ENCODE measurements around the gene EVA1A.

Gene EVA1A

GRCh38 chr2:75515584-75516368 is 45.0 kb downstream of the EVA1A start (continued):
- TF ChIP-seq ZNF513 (tag by site-specific recombination; IDR thresholded peaks at IDR 0.05): no peak
- no peak for TF ChIP-seq PRDM2 (tag by site-specific recombination; IDR thresholded peaks at IDR 0.05; ENCODE audit: borderline replicate concordance)
- no peak for TF ChIP-seq ZBTB6 (tag by site-specific recombination; IDR thresholded peaks at IDR 0.05)
- TF ChIP-seq ZNF48 (tag by site-specific recombination; IDR thresholded peaks at IDR 0.05): no peak

GRCh38 chr2:75513616-75514170 is 47.0 kb downstream of the EVA1A start:
- CTCF ChIA-PET: interaction anchor here (0.7 kb wide), 1 partner anchor 123 kb away, joined by 3 read pairs; no protein-coding TSS in a partner anchor
- POLR2A ChIA-PET: no interaction called here
- Histone ChIP-seq H3K9me3 (ENCODE audit: control insufficient read depth, insufficient read depth, low read depth, low read length) (no peaks in the 10 kb centered on the region), H3K4me3 (ENCODE audit: low read depth, low read length) (no peak overlapping the region), H3K4me1 (ENCODE audit: control insufficient read depth, insufficient read depth, low read length) (no peaks in the 10 kb centered on the region), H3K36me3 (ENCODE audit: control insufficient read depth in 2 of 2, insufficient read depth in 1 of 2, low read length in 2 of 2) (no peaks in the 10 kb centered on the region), H3K27ac (ENCODE audit: extremely low read depth, low read depth, low read length) (no peak overlapping the region)
- TF ChIP-seq ZNF510 (tag by site-specific recombination; IDR thresholded peaks at IDR 0.05; ENCODE audit: insufficient replicate concordance) (no peak), SCRT2 (tag by site-specific recombination; IDR thresholded peaks at IDR 0.05) (no peak), ZNF747 (tag by site-specific recombination; IDR thresholded peaks at IDR 0.05) (no peak), ZNF571 (tag by site-specific recombination; IDR thresholded peaks at IDR 0.05) (no peak)

GRCh38 chr2:75512455-75513212 is 48.1 kb downstream of the EVA1A start:
- no peak overlapping the region for H3K4me3 ChIP-seq (ENCODE audit: low read depth, low read length)
- CTCF ChIA-PET: no interaction called here

More at GRCh38 chr2:75512455-75513212, 48.1 kb downstream of the EVA1A start:
- Histone ChIP-seq H3K27ac (ENCODE audit: extremely low read depth, low read depth, low read length) (no peak overlapping the region), H3K36me3 (ENCODE audit: control insufficient read depth in 2 of 2, insufficient read depth in 1 of 2, low read length in 2 of 2) (no peaks in the 10 kb centered on the region), H3K9me3 (ENCODE audit: control insufficient read depth, insufficient read depth, low read depth, low read length) (no peaks in the 10 kb centered on the region), H3K4me1 (ENCODE audit: control insufficient read depth, insufficient read depth, low read length) (no peaks in the 10 kb centered on the region)
- POLR2A ChIA-PET: no interaction called here
- no peak for TF ChIP-seq ZNF654 (tag by site-specific recombination; IDR thresholded peaks at IDR 0.05; ENCODE audit: low read depth)
- TF ChIP-seq ZNF658 (tag by site-specific recombination; IDR thresholded peaks at IDR 0.05): no peak
- no peak for TF ChIP-seq CTCF (tag by site-specific recombination; IDR thresholded peaks at IDR 0.05)
- peak; percentile 23 for TF ChIP-seq SETDB1 (IDR thresholded peaks at IDR 0.05; ENCODE audit: insufficient read length, low read length)
- no peak for TF ChIP-seq ZNF639 (tag by site-specific recombination; IDR thresholded peaks at IDR 0.05)
- TF ChIP-seq ZNF768 (tag by site-specific recombination; IDR thresholded peaks at IDR 0.05): no peak
- TF ChIP-seq YY2 (tag by site-specific recombination; IDR thresholded peaks at IDR 0.05): no peak
- no peak for TF ChIP-seq ZNF423 (tag by site-specific recombination; IDR thresholded peaks at IDR 0.05)
- no peak for TF ChIP-seq ZNF10 (tag by site-specific recombination; IDR thresholded peaks at IDR 0.05)
